Lower leg skin (tissue), 3 donors: ENCODE measurements around the gene TRUB1.

Source experiments
- POLR2A ChIP-seq, 2 donors: fragments of 450-650 bp; IDR thresholded peaks; one replicate each; pipeline ENCODE4 v1.6.1; 2016 to 2017; ENCODE audit warnings: antibody characterized with exemption in 2 of 2, mild to moderate bottlenecking in 1 of 2, moderate library complexity in 1 of 2
- TF ChIP-seq, protein P1 (sequence below), 3 donors: fragments of 450-650 bp; IDR thresholded peaks; one replicate each; pipeline ENCODE4 v1.5.1; 2016; ENCODE audit warnings: antibody characterized with exemption in 3 of 3, mild to moderate bottlenecking in 3 of 3, moderate library complexity in 2 of 3

DNA sequence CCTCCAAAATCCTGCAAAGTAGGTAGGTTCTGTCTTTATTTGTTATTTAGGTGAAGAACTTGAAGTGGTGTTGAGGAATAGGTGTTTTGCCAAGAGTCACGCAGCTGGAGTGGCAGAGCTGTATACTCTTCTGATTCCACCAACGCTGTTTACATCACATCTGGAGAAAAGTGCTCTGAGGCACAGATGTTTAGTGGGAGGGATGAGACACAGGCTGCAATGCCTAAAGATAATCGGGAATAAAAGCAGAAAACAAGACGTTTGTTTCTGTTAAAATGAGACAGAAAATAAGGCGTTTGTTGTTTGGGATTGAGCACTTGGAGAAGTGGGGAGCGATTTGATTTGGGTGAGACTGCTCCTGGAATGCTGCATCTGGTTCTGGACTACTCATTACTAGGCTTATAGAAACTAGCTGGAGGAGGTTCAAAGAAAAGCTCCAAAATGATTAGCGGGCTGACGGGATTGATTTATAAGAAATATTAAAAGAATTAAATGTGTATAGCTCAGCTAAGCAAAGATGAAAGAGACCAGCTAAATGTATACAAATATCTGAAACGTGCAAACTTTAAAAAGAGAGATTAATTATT, 54.3 kb downstream of the TRUB1 start:
- TF ChIP-seq, protein P1, sequence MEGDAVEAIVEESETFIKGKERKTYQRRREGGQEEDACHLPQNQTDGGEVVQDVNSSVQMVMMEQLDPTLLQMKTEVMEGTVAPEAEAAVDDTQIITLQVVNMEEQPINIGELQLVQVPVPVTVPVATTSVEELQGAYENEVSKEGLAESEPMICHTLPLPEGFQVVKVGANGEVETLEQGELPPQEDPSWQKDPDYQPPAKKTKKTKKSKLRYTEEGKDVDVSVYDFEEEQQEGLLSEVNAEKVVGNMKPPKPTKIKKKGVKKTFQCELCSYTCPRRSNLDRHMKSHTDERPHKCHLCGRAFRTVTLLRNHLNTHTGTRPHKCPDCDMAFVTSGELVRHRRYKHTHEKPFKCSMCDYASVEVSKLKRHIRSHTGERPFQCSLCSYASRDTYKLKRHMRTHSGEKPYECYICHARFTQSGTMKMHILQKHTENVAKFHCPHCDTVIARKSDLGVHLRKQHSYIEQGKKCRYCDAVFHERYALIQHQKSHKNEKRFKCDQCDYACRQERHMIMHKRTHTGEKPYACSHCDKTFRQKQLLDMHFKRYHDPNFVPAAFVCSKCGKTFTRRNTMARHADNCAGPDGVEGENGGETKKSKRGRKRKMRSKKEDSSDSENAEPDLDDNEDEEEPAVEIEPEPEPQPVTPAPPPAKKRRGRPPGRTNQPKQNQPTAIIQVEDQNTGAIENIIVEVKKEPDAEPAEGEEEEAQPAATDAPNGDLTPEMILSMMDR (IDR thresholded peaks at IDR 0.05): no peak
- no peak for TF ChIP-seq POLR2A (IDR thresholded peaks at IDR 0.05)
